SK-N-SH (cell line): ENCODE measurements around the gene EPX. TPM values are rescaled to one million over a fixed set of nuclear protein-coding genes. Genes with fewer than 3 reads are reported as not detected.

Experiments
- CTCF ChIA-PET: fragments of 300-600, 350-600 bp; formaldehyde crosslinking; extraction: SDS; loops from one replicate; lab custom pipeline; 2021; lab: Yijun Ruan, JAX
- POLR2A ChIA-PET: fragments of 350-600 bp; sonication (Branson Sonifier 250); formaldehyde crosslinking; extraction: SDS; loops from one replicate; lab custom pipeline; 2020; ENCODE audit warnings: antibody characterized with exemption, inconsistent platforms; lab: Yijun Ruan, JAX
- DNase-seq: peaks from one replicate; pipeline ENCODE4 v3.0.0; 2012
- H2AFZ ChIP-seq: fragments of 200-600 bp; sonication (generic); 2 replicates; pipeline ENCODE4 v1.8.1; 2016; ENCODE audit warnings: antibody characterized with exemption, mild to moderate bottlenecking, low read depth
- H3F3A ChIP-seq: fragments of 200-600 bp; sonication (generic); replicated peaks from 2 replicates; pipeline ENCODE3; 2016; ENCODE audit warnings: antibody characterized with exemption, mild to moderate bottlenecking; ENCODE audit not compliant: insufficient read depth
- H3K27ac ChIP-seq, 2 experiments: fragments of 200-500 bp in 1 of 2; fragments of 200-600 bp in 1 of 2; sonication (Bioruptor generic) in 1 of 2; sonication (generic), shearing (Covaris generic) in 1 of 2; 2 replicates each; pipeline versions ENCODE4 v1.5.1 to v1.6.1; 2014 to 2016; ENCODE audit warnings: low read depth in 2 of 2, inconsistent platforms in 1 of 2, low read length in 1 of 2, mild to moderate bottlenecking in 1 of 2, mixed read lengths in 1 of 2
- H3K27me3 ChIP-seq: fragments of 200-600 bp; sonication (generic), shearing (Covaris generic); 2 replicates; pipeline ENCODE4 v1.6.1; 2016; ENCODE audit warnings: mixed run types; ENCODE audit not compliant: insufficient read depth
- H3K36me3 ChIP-seq, 2 experiments: fragments of 200-500 bp in 1 of 2; fragments of 200-600 bp in 1 of 2; sonication (Bioruptor generic) in 1 of 2; sonication (generic) in 1 of 2; replicated peaks in 1 of 2; 2 replicates each; pipeline versions ENCODE3 to v1.5.1; 2014 to 2016; ENCODE audit warnings: low read length in 1 of 2, mild to moderate bottlenecking in 1 of 2; ENCODE audit not compliant: insufficient read depth in 2 of 2, control insufficient read depth in 1 of 2
- H3K4me1 ChIP-seq, 2 experiments: fragments of 200-500 bp in 1 of 2; fragments of 200-600 bp in 1 of 2; sonication (Bioruptor generic) in 1 of 2; sonication (generic), shearing (Covaris generic) in 1 of 2; 2 replicates each; pipeline versions ENCODE4 v1.5.1 to v1.6.1; 2014 to 2016; ENCODE audit warnings: low read depth in 1 of 2, low read length in 1 of 2, mixed run types in 1 of 2; ENCODE audit not compliant: insufficient read depth in 2 of 2, control insufficient read depth in 1 of 2
- H3K4me2 ChIP-seq: fragments of 200-600 bp; sonication (generic), shearing (Covaris generic); 2 replicates; pipeline ENCODE4 v1.6.1; 2017; ENCODE audit warnings: mixed run types
- H3K4me3 ChIP-seq, 2 experiments: fragments of 200-500 bp in 1 of 2; fragments of 200-600 bp in 1 of 2; sonication (Bioruptor generic) in 1 of 2; sonication (generic), shearing (Covaris generic) in 1 of 2; 2 replicates each; pipeline versions ENCODE4 v1.5.1 to v1.8.1; 2014 to 2016; ENCODE audit warnings: low read depth in 2 of 2, inconsistent platforms in 1 of 2, low read length in 1 of 2, mild to moderate bottlenecking in 1 of 2, mixed read lengths in 1 of 2, moderate library complexity in 1 of 2
- H3K79me2 ChIP-seq: fragments of 200-600 bp; sonication (generic); 2 replicates; pipeline ENCODE4 v1.8.1; 2017; ENCODE audit warnings: mild to moderate bottlenecking; ENCODE audit not compliant: insufficient read depth
- H3K9ac ChIP-seq: fragments of 200-600 bp; sonication (generic); 2 replicates; pipeline ENCODE4 v1.6.1; 2017; ENCODE audit warnings: mixed run types
- H3K9me2 ChIP-seq: fragments of 200-600 bp; sonication (generic); 2 replicates; pipeline ENCODE4 v1.6.1; 2017; ENCODE audit warnings: mixed run types
- H3K9me3 ChIP-seq: fragments of 200-600 bp; sonication (generic); 2 replicates; pipeline ENCODE4 v1.6.1; 2017; ENCODE audit warnings: mixed run types, mild to moderate bottlenecking, moderate library complexity
- H4K20me1 ChIP-seq: fragments of 200-600 bp; sonication (generic); 2 replicates; pipeline ENCODE4 v1.6.1; 2017; ENCODE audit warnings: mild to moderate bottlenecking, mixed run types; ENCODE audit not compliant: insufficient read depth
- EP300 ChIP-seq, 2 experiments: IDR thresholded peaks; 2 replicates each; pipeline versions ENCODE4 v1.4.0 to v1.6.1; 2012; ENCODE audit warnings: borderline replicate concordance in 1 of 2, low read depth in 1 of 2, low read length in 1 of 2
- FOXM1 ChIP-seq: IDR thresholded peaks from 2 replicates; pipeline ENCODE4 v1.4.0; 2012; ENCODE audit warnings: low read depth, mild to moderate bottlenecking
- IRF3 ChIP-seq: fragments of 150-350 bp; IDR thresholded peaks from 2 replicates; pipeline ENCODE4 v1.6.1; 2016; ENCODE audit warnings: mild to moderate bottlenecking, low read depth, low read length
- MEF2A ChIP-seq: IDR thresholded peaks from 2 replicates; pipeline ENCODE4 v1.4.0; 2012; ENCODE audit warnings: low read depth, borderline replicate concordance
- MXI1 ChIP-seq: IDR thresholded peaks from 2 replicates; pipeline ENCODE4 v1.6.1; 2012; ENCODE audit warnings: mild to moderate bottlenecking, low read depth, low read length, improper control_type of control experiment
- RCOR1 ChIP-seq: fragments of 150-350 bp; IDR thresholded peaks from 2 replicates; pipeline ENCODE4 v1.6.1; 2017; ENCODE audit warnings: antibody characterized with exemption, low read length
- SIN3A ChIP-seq: IDR thresholded peaks from 2 replicates; pipeline ENCODE4 v1.6.1; 2012; ENCODE audit warnings: low read depth, mild to moderate bottlenecking, low read length, moderate library complexity, borderline replicate concordance
- TEAD4 ChIP-seq: IDR thresholded peaks from 2 replicates; pipeline ENCODE4 v1.4.0; 2012; ENCODE audit warnings: mild to moderate bottlenecking, borderline replicate concordance; ENCODE audit not compliant: insufficient read depth
- USF2 ChIP-seq: fragments of 150-350 bp; IDR thresholded peaks from 2 replicates; pipeline ENCODE4 v1.6.1; 2017; ENCODE audit warnings: antibody characterized with exemption, low read length, low read depth, borderline replicate concordance
- WGBS: methylation state at CpG from one replicate; pipeline ENCODE4 v1.1.6; 2017; ENCODE audit warnings: low lambda C conversion rate; 5-methylcytosine and 5-hydroxymethylcytosine counted together
- polyA plus RNA-seq, 3 experiments: library from polyadenylated mRNA; depleted of rRNA; stranded (reverse); fragments of >200 nt; gene quantifications; 2 replicates each; pipeline ENCODE4 v1.2.3, GENCODE V29; 2012

EPX gene
- polyA plus RNA-seq, 1 of the 3 experiments (the other 2 are of a cell fraction) = 0.02 TPM

- H3K9me3 ChIP-seq = no peaks in the 10 kb centered on the region
- H3K79me2 ChIP-seq = no peaks in the 10 kb centered on the region
- H3K27me3 ChIP-seq = peaks cover 4% of the 10 kb centered on the region; the same call in 1 of the 2 replicates
- CTCF ChIA-PET = interaction anchor here (0.6 to 4.0 kb wide), 5 partner anchors 11 to 205 kb away, joined by 3 to 33 read pairs (median 4); partner anchors contain the start of gene MKS1
- H3K9me2 ChIP-seq = no peaks in the 10 kb centered on the region
- no peak overlapping the region for H3K9ac ChIP-seq
- H3K4me1 ChIP-seq = no peaks in the 10 kb centered on the region
- no peak overlapping the region for H3K4me2 ChIP-seq
- H3F3A ChIP-seq = no peaks in the 10 kb centered on the region
- no peak overlapping the region for H3K4me3 ChIP-seq
- TF ChIP-seq IRF3 (no peak), MEF2A (no peak), RCOR1 (no peak), MXI1 (no peak)
- H4K20me1 ChIP-seq = no peaks in the 10 kb centered on the region
- no peak overlapping the region for H3K27ac ChIP-seq
- H3K36me3 ChIP-seq = no peaks in the 10 kb centered on the region
- WGBS = 68% methylated on average over 4 of the region's 4 CpGs
- no peak overlapping the region for H2AFZ ChIP-seq
- no peak for DNase-seq
- POLR2A ChIA-PET = interaction anchor here (0.6 kb wide), 1 partner anchor 783 kb away, joined by 3 read pairs; no protein-coding TSS in a partner anchor
Observed at GRCh38 chr17:58229881-58230280, 37.4 kb downstream of the EPX start.

- no peak overlapping the region for H3K9ac ChIP-seq
- no peak overlapping the region for H3K4me3 ChIP-seq
- peaks cover 20% of the 10 kb centered on the region for H3K27me3 ChIP-seq
- H3K4me1 ChIP-seq = no peaks in the 10 kb centered on the region
- ChIA-PET CTCF (interaction anchor here (0.8 to 4.0 kb wide), 7 partner anchors 10 to 217 kb away, joined by 3 to 33 read pairs (median 4); partner anchors contain the start of gene MKS1), POLR2A (no interaction called here)
- H3K9me3 ChIP-seq = no peaks in the 10 kb centered on the region
- H3K27ac ChIP-seq = no peak overlapping the region
- 39% methylated on average over 2 of the region's 2 CpGs for whole genome bisulfite sequencing
- no peaks in the 10 kb centered on the region for H4K20me1 ChIP-seq
- H2AFZ ChIP-seq = 0 out of 2 replicates have a peak overlapping the region, but pooled peaks have one; percentile 9
- no peak overlapping the region for H3K4me2 ChIP-seq
- TF ChIP-seq FOXM1 (no peak), EP300 (IDR thresholded peaks at IDR 0.05; ENCODE audit: borderline replicate concordance in 1 of 2, low read depth in 1 of 2, low read length in 1 of 2) (no peak)
- no peaks in the 10 kb centered on the region for H3K79me2 ChIP-seq
- H3F3A ChIP-seq = no peaks in the 10 kb centered on the region
- no peak for DNase-seq
- H3K36me3 ChIP-seq = no peaks in the 10 kb centered on the region
- no peaks in the 10 kb centered on the region for H3K9me2 ChIP-seq
Observed at GRCh38 chr17:58231641-58232040, 39.1 kb downstream of the EPX start.

- Histone ChIP-seq H3K27me3 (peaks cover 30% of the 10 kb centered on the region), H3K9ac (no peak overlapping the region), H3F3A (no peaks in the 10 kb centered on the region), H3K36me3 (no peaks in the 10 kb centered on the region), H3K4me1 (no peaks in the 10 kb centered on the region), H4K20me1 (no peaks in the 10 kb centered on the region), H3K27ac (no peak overlapping the region), H3K4me3 (no peak overlapping the region), H3K9me2 (no peaks in the 10 kb centered on the region), H3K9me3 (no peaks in the 10 kb centered on the region), H3K79me2 (no peaks in the 10 kb centered on the region), H3K4me2 (no peak overlapping the region), H2AFZ (peak overlapping the region; percentile 15; the same call in 1 of the 2 replicates)
- TF ChIP-seq SIN3A (no peak), TEAD4 (no peak), USF2 (no peak)
- no peak for DNase-seq
- WGBS = 44% methylated on average over 12 of the region's 12 CpGs
- ChIA-PET CTCF (interaction anchor here (1.1 to 4.0 kb wide), 3 partner anchors 13 to 32 kb away, joined by 3 to 33 read pairs (median 7); partner anchors contain the start of gene MKS1), POLR2A (no interaction called here)
Observed at GRCh38 chr17:58232707-58233156, 40.2 kb downstream of the EPX start.
